Lower leg skin (tissue), 3 donors: ENCODE measurements around the gene MAGI2.

Experiments used
- POLR2A ChIP-seq, 2 donors: fragments of 450-650 bp; IDR thresholded peaks; one replicate each; pipeline ENCODE4 v1.6.1; 2016 to 2017; ENCODE audit warnings: antibody characterized with exemption in 2 of 2, mild to moderate bottlenecking in 1 of 2, moderate library complexity in 1 of 2
- TF ChIP-seq, protein P1 (sequence below), 3 donors: fragments of 450-650 bp; IDR thresholded peaks; one replicate each; pipeline ENCODE4 v1.5.1; 2016; ENCODE audit warnings: antibody characterized with exemption in 3 of 3, mild to moderate bottlenecking in 3 of 3, moderate library complexity in 2 of 3

DNA sequence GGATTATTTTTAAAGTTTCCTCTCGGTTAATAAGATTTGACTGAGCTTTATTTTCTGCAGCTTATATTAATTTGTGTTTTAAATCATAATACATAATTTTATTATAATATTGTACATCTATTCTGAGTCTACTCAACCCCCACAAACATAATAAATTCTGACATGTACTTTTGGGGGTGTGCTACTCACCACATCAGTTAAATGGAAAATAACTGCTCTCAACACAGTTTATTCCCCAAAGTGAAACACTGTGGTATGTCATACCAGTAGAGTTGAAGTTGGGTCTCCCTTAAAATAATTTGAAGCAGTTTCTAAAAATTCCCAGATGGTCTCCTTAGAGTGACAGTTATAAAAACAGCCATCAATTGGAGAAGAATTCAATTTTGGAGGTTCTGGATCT, 1191.7 kb downstream of the MAGI2 start:
- TF ChIP-seq, protein P1, sequence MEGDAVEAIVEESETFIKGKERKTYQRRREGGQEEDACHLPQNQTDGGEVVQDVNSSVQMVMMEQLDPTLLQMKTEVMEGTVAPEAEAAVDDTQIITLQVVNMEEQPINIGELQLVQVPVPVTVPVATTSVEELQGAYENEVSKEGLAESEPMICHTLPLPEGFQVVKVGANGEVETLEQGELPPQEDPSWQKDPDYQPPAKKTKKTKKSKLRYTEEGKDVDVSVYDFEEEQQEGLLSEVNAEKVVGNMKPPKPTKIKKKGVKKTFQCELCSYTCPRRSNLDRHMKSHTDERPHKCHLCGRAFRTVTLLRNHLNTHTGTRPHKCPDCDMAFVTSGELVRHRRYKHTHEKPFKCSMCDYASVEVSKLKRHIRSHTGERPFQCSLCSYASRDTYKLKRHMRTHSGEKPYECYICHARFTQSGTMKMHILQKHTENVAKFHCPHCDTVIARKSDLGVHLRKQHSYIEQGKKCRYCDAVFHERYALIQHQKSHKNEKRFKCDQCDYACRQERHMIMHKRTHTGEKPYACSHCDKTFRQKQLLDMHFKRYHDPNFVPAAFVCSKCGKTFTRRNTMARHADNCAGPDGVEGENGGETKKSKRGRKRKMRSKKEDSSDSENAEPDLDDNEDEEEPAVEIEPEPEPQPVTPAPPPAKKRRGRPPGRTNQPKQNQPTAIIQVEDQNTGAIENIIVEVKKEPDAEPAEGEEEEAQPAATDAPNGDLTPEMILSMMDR (IDR thresholded peaks at IDR 0.05), result no peak
- no peak for TF ChIP-seq POLR2A (IDR thresholded peaks at IDR 0.05)
